ENCODE results near the gene TET3.

The TET3 gene

DNA sequence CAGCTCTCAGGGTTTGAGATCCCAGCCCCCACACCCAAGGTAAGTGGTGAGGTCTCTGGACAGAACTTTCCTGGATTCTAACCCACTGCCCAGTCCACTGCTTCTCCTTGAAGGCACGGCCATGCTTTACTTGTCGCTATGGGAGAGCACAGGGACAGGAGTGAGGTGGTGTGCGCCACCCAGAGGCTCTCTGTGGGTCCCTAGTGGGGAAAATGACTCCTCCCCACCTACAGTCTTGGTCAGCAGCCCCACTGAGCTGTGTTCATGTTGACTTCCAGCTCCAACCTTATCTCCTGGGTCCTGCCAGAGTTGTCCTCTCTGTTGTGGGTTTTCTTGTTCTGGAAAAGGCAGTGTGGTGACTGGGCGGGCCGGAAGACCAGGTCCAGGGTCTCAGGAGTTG, 11.1 kb downstream of the TET3 start:
- intact Hi-C loops (cut with DNase I; ENCODE audit: low total_unique reads) = no loop called here
- H3K9me3 ChIP-seq = no peaks in the 10 kb centered on the region
- no peak for DNase-seq
- no peaks in the 10 kb centered on the region for H3K36me3 ChIP-seq
- peaks cover 0 to 12% (median 4%) of the 10 kb centered on the region in 4 donors for H3K4me1 ChIP-seq
- H3K27ac ChIP-seq = no peak overlapping the region
- H3K27me3 ChIP-seq = no peaks in the 10 kb centered on the region
- TF ChIP-seq, protein P1, sequence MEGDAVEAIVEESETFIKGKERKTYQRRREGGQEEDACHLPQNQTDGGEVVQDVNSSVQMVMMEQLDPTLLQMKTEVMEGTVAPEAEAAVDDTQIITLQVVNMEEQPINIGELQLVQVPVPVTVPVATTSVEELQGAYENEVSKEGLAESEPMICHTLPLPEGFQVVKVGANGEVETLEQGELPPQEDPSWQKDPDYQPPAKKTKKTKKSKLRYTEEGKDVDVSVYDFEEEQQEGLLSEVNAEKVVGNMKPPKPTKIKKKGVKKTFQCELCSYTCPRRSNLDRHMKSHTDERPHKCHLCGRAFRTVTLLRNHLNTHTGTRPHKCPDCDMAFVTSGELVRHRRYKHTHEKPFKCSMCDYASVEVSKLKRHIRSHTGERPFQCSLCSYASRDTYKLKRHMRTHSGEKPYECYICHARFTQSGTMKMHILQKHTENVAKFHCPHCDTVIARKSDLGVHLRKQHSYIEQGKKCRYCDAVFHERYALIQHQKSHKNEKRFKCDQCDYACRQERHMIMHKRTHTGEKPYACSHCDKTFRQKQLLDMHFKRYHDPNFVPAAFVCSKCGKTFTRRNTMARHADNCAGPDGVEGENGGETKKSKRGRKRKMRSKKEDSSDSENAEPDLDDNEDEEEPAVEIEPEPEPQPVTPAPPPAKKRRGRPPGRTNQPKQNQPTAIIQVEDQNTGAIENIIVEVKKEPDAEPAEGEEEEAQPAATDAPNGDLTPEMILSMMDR (IDR thresholded peaks at IDR 0.05) = no peak
- H3K4me3 ChIP-seq = no peak overlapping the region

- H3K27me3 ChIP-seq = no peaks in the 10 kb centered on the region
- no peaks in the 10 kb centered on the region for H3K36me3 ChIP-seq
- no peaks in the 10 kb centered on the region for H3K9me3 ChIP-seq
- H3K4me1 ChIP-seq = peaks cover 0 to 18% (median 7%) of the 10 kb centered on the region in 4 donors
- intact Hi-C loops (cut with DNase I; ENCODE audit: low total_unique reads) = no loop called here
- no peak overlapping the region for H3K27ac ChIP-seq
- TF ChIP-seq, protein P1 (IDR thresholded peaks at IDR 0.05) = no peak
- no peak overlapping the region for H3K4me3 ChIP-seq
- DNase-seq = peak in 1 of 2 donors; percentile 32
Observed at GRCh38 chr2:73997813-73998212, 13.1 kb downstream of the TET3 start.

DNA sequence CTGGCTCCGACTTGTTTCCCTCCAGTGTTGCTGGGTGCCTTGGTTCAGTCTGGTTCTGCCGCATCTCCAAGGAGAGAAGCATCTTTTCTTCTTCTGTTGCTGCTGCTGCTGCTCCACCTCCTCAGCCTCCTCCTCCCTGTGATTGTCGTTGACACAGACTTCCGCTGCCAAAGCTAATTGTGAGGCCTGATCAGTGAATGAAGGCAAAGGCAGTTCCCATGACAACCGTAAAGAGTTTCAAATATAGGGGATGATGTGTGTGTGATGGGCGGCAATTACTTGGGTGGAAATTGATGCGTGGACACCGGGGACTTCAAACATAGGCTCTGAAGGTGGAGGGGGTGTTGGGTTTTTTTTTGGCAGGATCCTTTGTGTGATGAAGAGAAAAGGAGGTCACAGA, 13.7 kb downstream of the TET3 start:
- intact Hi-C loops (cut with DNase I; ENCODE audit: low total_unique reads) = no loop called here
- DNase-seq = peak in 1 of 2 donors; percentile 43
- H3K9me3 ChIP-seq = no peaks in the 10 kb centered on the region
- H3K36me3 ChIP-seq = no peaks in the 10 kb centered on the region
- TF ChIP-seq, protein P1 (IDR thresholded peaks at IDR 0.05) = no peak
- H3K27ac ChIP-seq = no peak overlapping the region
- no peak overlapping the region for H3K4me3 ChIP-seq
- no peaks in the 10 kb centered on the region for H3K27me3 ChIP-seq
- H3K4me1 ChIP-seq = peaks cover 0 to 24% (median 10%) of the 10 kb centered on the region in 4 donors

DNA sequence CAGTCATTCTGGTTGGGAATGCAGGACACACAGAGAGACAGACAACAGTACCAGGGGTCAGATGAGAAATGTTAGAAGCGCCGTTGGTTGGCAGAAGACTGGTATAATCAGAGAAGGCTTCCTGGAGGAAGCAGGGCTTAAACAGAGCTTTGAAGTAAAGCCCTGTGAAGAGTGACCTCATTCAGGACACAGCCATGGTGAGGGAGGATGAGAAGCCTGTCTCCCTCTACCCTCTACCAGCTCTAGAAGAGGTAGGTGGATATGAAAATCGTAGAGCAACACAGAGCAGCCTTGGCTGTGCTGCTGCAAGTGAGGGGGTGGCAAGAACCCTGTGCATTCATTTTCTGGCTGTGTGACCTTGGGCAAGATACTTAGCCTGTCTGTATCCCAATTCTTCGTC, 14.2 kb downstream of the TET3 start:
- TF ChIP-seq, protein P1 (IDR thresholded peaks at IDR 0.05) = no peak
- Histone ChIP-seq H3K27me3 (no peaks in the 10 kb centered on the region), H3K4me3 (no peak overlapping the region), H3K27ac (no peak overlapping the region), H3K4me1 (peaks cover 0 to 29% (median 15%) of the 10 kb centered on the region in 4 donors), H3K9me3 (no peaks in the 10 kb centered on the region), H3K36me3 (no peaks in the 10 kb centered on the region)
- intact Hi-C loops (cut with DNase I; ENCODE audit: low total_unique reads) = no loop called here
- DNase-seq = peak in 1 of 2 donors; percentile 4

GRCh38 chr2:73999881-74000597, 15.3 kb downstream of the TET3 start:
- Histone ChIP-seq H3K4me1 (peaks cover 0 to 40% (median 21%) of the 10 kb centered on the region in 4 donors), H3K36me3 (no peaks in the 10 kb centered on the region), H3K27ac (no peak overlapping the region), H3K27me3 (no peaks in the 10 kb centered on the region), H3K4me3 (no peak overlapping the region), H3K9me3 (no peaks in the 10 kb centered on the region)
- TF ChIP-seq, protein P1 (IDR thresholded peaks at IDR 0.05) = no peak
- intact Hi-C loops (cut with DNase I; ENCODE audit: low total_unique reads) = loop anchor here (5.0 kb wide), 1 partner anchor 73 kb away; the partner anchor contains the start of gene DGUOK
- DNase-seq = peak in 1 of 2 donors; percentile 57
